Ascending aorta (tissue), 2 donors: ENCODE measurements around the gene TRIM28. TPM values are rescaled to one million over a fixed set of nuclear protein-coding genes. Genes with fewer than 3 reads are reported as not detected.
"Not testable (repeated sequence)": the region's sequence is repeated elsewhere in the genome, so short reads cannot be mapped to it uniquely, and the experiment has no call there.

Experiments
- DNase-seq, 2 donors: peaks; one replicate each; pipeline ENCODE4 v3.0.0-alpha.2; 2019; ENCODE audit warnings: low spot score in 2 of 2
- H3K27ac ChIP-seq, 2 donors: fragments of 200-600 bp; sonication (generic); one replicate each; pipeline ENCODE4 v1.5.1; 2016 to 2017; ENCODE audit warnings: mild to moderate bottlenecking in 1 of 2
- H3K27me3 ChIP-seq: fragments of 200-600 bp; sonication (generic); one replicate; pipeline ENCODE4 v1.5.1; 2017
- H3K36me3 ChIP-seq, 2 donors: fragments of 200-600 bp; sonication (generic); one replicate each; pipeline ENCODE4 v1.5.1; 2016
- H3K4me1 ChIP-seq, 2 donors: fragments of 200-600 bp; sonication (generic); one replicate each; pipeline ENCODE4 v1.5.1; 2016 to 2017; ENCODE audit warnings: mild to moderate bottlenecking in 1 of 2
- H3K4me3 ChIP-seq, 2 donors: fragments of 200-600 bp; sonication (generic); one replicate each; pipeline ENCODE4 v1.5.1; 2016 to 2017; ENCODE audit warnings: mild to moderate bottlenecking in 1 of 2
- H3K9me3 ChIP-seq, 2 donors: fragments of 200-600 bp; sonication (generic); one replicate each; pipeline ENCODE4 v1.5.1; 2016
- intact Hi-C: fragments of 100-400 bp; cut with DNase I; formaldehyde crosslinking; loops from one replicate; pipeline ENCODE4 v1.15.1; 2023
- total RNA-seq: library from RNA; depleted of rRNA; stranded (reverse); fragments of >200 nt; gene quantifications from one replicate; pipeline ENCODE4 v1.1.0, GENCODE V29; 2016
- TF ChIP-seq, protein P1 (sequence below), 3 experiments: fragments of 200-600 bp in 2 of 3; fragments of 450-650 bp in 1 of 3; sonication (generic) in 2 of 3; IDR thresholded peaks; one replicate each; pipeline ENCODE4 v1.5.1; 2016 to 2019; ENCODE audit warnings: antibody characterized with exemption in 3 of 3, mild to moderate bottlenecking in 1 of 3, moderate library complexity in 1 of 3

The TRIM28 gene
- total RNA-seq, 1 donor from 2014 or later: 222 TPM

DNA sequence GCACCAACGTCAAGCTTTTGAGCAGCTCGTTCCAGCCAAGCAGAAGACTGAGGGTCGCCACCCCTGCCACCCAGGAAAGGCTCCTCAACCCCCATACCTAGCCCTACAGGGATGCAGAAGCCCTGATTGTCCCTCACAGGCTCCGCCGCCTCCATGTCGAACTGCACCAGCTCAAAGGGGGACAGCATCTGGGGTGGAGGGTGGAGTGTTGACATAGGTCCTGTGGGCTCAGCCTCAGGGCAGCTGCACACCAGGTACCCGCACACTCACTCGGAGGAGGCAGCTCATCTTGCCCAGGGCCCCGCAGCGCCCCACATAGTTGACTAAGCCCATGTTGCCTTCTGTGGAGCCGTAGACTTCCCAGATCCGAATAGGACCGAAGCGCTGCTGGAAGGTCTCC, 43.6 kb upstream of the TRIM28 start:
- Histone ChIP-seq H3K4me3 (peak overlapping the region; percentile 55 to 64), H3K27me3 (no peaks in the 10 kb centered on the region), H3K27ac (no peak overlapping the region), H3K36me3 (no peaks in the 10 kb centered on the region), H3K4me1 (peaks cover 11 to 18% of the 10 kb centered on the region in 2 donors), H3K9me3 (no peaks in the 10 kb centered on the region)
- intact Hi-C loops: no loop called here
- TF ChIP-seq, protein P1, sequence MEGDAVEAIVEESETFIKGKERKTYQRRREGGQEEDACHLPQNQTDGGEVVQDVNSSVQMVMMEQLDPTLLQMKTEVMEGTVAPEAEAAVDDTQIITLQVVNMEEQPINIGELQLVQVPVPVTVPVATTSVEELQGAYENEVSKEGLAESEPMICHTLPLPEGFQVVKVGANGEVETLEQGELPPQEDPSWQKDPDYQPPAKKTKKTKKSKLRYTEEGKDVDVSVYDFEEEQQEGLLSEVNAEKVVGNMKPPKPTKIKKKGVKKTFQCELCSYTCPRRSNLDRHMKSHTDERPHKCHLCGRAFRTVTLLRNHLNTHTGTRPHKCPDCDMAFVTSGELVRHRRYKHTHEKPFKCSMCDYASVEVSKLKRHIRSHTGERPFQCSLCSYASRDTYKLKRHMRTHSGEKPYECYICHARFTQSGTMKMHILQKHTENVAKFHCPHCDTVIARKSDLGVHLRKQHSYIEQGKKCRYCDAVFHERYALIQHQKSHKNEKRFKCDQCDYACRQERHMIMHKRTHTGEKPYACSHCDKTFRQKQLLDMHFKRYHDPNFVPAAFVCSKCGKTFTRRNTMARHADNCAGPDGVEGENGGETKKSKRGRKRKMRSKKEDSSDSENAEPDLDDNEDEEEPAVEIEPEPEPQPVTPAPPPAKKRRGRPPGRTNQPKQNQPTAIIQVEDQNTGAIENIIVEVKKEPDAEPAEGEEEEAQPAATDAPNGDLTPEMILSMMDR (IDR thresholded peaks at IDR 0.05): no peak
- no peak for DNase-seq

DNA sequence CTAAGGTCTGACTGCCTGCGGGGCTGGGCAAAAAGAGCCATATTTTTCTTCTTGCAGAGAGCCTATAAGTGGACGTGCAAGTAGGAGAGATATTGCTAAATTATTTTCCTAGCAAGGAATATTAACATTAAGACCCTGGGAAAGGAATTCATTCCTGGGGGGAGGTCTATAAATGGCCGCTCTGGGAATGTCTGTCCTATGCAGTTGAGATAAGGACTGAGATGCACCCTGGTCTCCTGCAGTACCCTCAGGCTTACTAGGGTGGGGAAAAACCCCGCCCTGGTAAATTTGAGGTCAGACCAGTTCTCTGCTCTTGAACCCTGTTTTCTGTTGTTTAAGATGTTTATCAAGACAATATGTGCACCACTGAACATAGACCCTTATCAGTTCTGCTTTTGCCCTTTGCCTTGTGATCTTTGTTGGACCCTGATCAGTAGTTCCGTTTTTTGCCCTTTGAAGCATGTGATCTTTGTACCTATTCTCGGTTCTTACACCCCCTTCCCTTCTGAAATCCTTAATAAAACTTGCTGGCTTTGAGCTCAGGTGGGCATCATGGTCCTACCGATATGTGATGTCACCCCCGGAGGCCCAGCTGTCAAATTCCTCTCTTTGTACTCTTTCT, 36.2 kb upstream of the TRIM28 start:
- H3K27me3 ChIP-seq, intact Hi-C loops, H3K9me3 ChIP-seq: not testable (repeated sequence)

GRCh38 chr19:58509731-58510083, 34.2 kb upstream of the TRIM28 start:
- Histone ChIP-seq H3K27ac (no peak overlapping the region), H3K4me3 (no peak overlapping the region), H3K36me3 (peaks cover under 1 to 2% of the 10 kb centered on the region in 2 donors), H3K9me3 (no peaks in the 10 kb centered on the region), H3K4me1 (peaks cover 0 to 8% of the 10 kb centered on the region in 2 donors), H3K27me3 (no peaks in the 10 kb centered on the region)
- TF ChIP-seq, protein P1 (IDR thresholded peaks at IDR 0.05): no peak
- intact Hi-C loops: no loop called here
- DNase-seq: no peak

More for the DNA sequence above, 36.2 kb upstream of the TRIM28 start:
- H3K36me3 ChIP-seq, H3K27ac ChIP-seq, H3K4me3 ChIP-seq, DNase-seq, H3K4me1 ChIP-seq: not testable (repeated sequence)

GRCh38 chr19:58510084-58510862, 33.6 kb upstream of the TRIM28 start:
- DNase-seq: no peak
- H3K27me3 ChIP-seq: no peaks in the 10 kb centered on the region
- no peaks in the 10 kb centered on the region for H3K9me3 ChIP-seq
- intact Hi-C loops: no loop called here
- peaks cover 2 to 4% of the 10 kb centered on the region in 2 donors for H3K36me3 ChIP-seq
- H3K4me3 ChIP-seq: no peak overlapping the region
- TF ChIP-seq, protein P1 (IDR thresholded peaks at IDR 0.05): no peak
- peaks cover 0 to 8% of the 10 kb centered on the region in 2 donors for H3K4me1 ChIP-seq
- no peak overlapping the region for H3K27ac ChIP-seq

GRCh38 chr19:58511353-58512208, 32.3 kb upstream of the TRIM28 start, which contains the start of gene SLC27A5:
Gene SLC27A5 (minus strand): TSS chr19:58511992. CDS start chr19:58511955, 37 bp downstream.
- DNase-seq: no peak
- no peak within 1 kb of the TSS for H3K27ac ChIP-seq

More at GRCh38 chr19:58511353-58512208, 32.3 kb upstream of the TRIM28 start, which contains the start of gene SLC27A5:
- Histone ChIP-seq H3K9me3 (no peaks in the 10 kb centered on the region), H3K4me1 (peaks cover 0 to 16% of the 10 kb centered on the region in 2 donors), H3K36me3 (peaks cover 16% of the 10 kb centered on the region in 2 donors), H3K4me3 (no peak within 1 kb of the TSS), H3K27me3 (no peaks in the 10 kb centered on the region)
- TF ChIP-seq, protein P1 (IDR thresholded peaks at IDR 0.05): no peak
- intact Hi-C loops: no loop called here
